Caco-2 (cell line): ENCODE results near the gene SUMO3. TPM values are rescaled to one million over a fixed set of nuclear protein-coding genes. Genes with fewer than 3 reads are reported as not detected.

ENCODE experiments used
- BruUV-seq: library from RNA; stranded (reverse); fragments of 400-500 nt; replicated peaks from 2 replicates; lab custom pipeline; 2021; lab: Mats Ljungman, UMichigan
- CTCF ChIA-PET: fragments of 300-600 bp; sonication (Branson Sonifier 250); formaldehyde crosslinking; loops from one replicate; lab custom pipeline; 2022; ENCODE audit warnings: antibody characterized with exemption; lab: Charles Lee
- POLR2A ChIA-PET: fragments of 300-600 bp; sonication (Branson Sonifier 250); formaldehyde crosslinking; loops from one replicate; lab custom pipeline; 2022; ENCODE audit warnings: antibody characterized with exemption; lab: Charles Lee
- DNase-seq, 2 experiments: peaks; one replicate each; pipeline versions ENCODE4 v3.0.0 to v3.0.0-alpha.2; 2020 to 2022
- H3K27me3 ChIP-seq: replicated peaks from 2 replicates; pipeline ENCODE4 v1.6.0; 2011; ENCODE audit warnings: low read length; ENCODE audit not compliant: control insufficient read depth, insufficient read depth
- H3K36me3 ChIP-seq: 2 replicates; pipeline ENCODE4 v1.5.1; 2011; ENCODE audit warnings: low read length; ENCODE audit not compliant: control insufficient read depth, insufficient read depth
- H3K4me1 ChIP-seq: fragments of 250-450 bp; sonication (Bioruptor Pico); 2 replicates; pipeline ENCODE4 v1.5.1; 2020; ENCODE audit warnings: mild to moderate bottlenecking
- H3K4me3 ChIP-seq: 2 replicates; pipeline ENCODE4 v1.5.1; 2011; ENCODE audit warnings: low read depth, mild to moderate bottlenecking, control low read depth, low read length
- H3K9me3 ChIP-seq: fragments of 250-450 bp; sonication (Bioruptor Pico); 2 replicates; pipeline ENCODE4 v1.5.1; 2020; ENCODE audit warnings: mild to moderate bottlenecking, moderate library complexity
- H3K27ac Mint-ChIP-seq: one replicate; pipeline ENCODE4 v1.8.0; 2022; ENCODE audit warnings: mixed read lengths; ENCODE audit not compliant: unreplicated experiment
- H3K27me3 Mint-ChIP-seq: one replicate; pipeline ENCODE4 v1.8.0; 2022; ENCODE audit warnings: mixed read lengths; ENCODE audit not compliant: insufficient read depth, unreplicated experiment
- H3K36me3 Mint-ChIP-seq: one replicate; pipeline ENCODE4 v1.8.0; 2022; ENCODE audit warnings: mild to moderate bottlenecking, mixed read lengths; ENCODE audit not compliant: insufficient read depth, unreplicated experiment
- H3K4me1 Mint-ChIP-seq: one replicate; pipeline ENCODE4 v1.8.0; 2022; ENCODE audit warnings: low read depth, mixed read lengths; ENCODE audit not compliant: unreplicated experiment
- H3K4me3 Mint-ChIP-seq: one replicate; pipeline ENCODE4 v1.8.0; 2022; ENCODE audit warnings: mild to moderate bottlenecking, moderate library complexity, mixed read lengths; ENCODE audit not compliant: unreplicated experiment
- H3K9me3 Mint-ChIP-seq: one replicate; pipeline ENCODE4 v1.8.0; 2022; ENCODE audit warnings: mixed read lengths; ENCODE audit not compliant: unreplicated experiment
- intact Hi-C: fragments of 100-400 bp; cut with micrococcal nuclease; formaldehyde crosslinking; loops from one replicate; pipeline ENCODE4 v1.10.0; 2022; ENCODE audit not compliant: unreplicated experiment
- total RNA-seq: library from RNA; stranded (reverse); gene quantifications from 2 replicates; pipeline ENCODE4 v1.2.3, GENCODE V29; 2022
- TF ChIP-seq, protein P1 (sequence below), 2 experiments: fragments of 200-600 bp in 1 of 2; IDR thresholded peaks; 1 replicate in 1 of 2; 2 replicates in 1 of 2; pipeline versions ENCODE4 v1.5.1 to v1.8.0; 2011 to 2022; ENCODE audit warnings: antibody characterized with exemption in 1 of 2, control low read depth in 1 of 2, inconsistent platforms in 1 of 2, low read depth in 1 of 2, low read length in 1 of 2, mild to moderate bottlenecking in 1 of 2, moderate library complexity in 1 of 2; ENCODE audit not compliant: insufficient read depth in 1 of 2, severe bottlenecking in 1 of 2, unreplicated experiment in 1 of 2

The SUMO3 gene
- total RNA-seq, 1 experiment from 2014 or later = 118 TPM

- H3K9me3 Mint-ChIP-seq = no peaks in the 10 kb centered on the region
- no peaks in the 10 kb centered on the region for H3K9me3 ChIP-seq
- no peak overlapping the region for H3K4me3 ChIP-seq
- no TSS peak for BruUV-seq
- no peaks in the 10 kb centered on the region for H3K27me3 Mint-ChIP-seq
- H3K4me3 Mint-ChIP-seq = no peak overlapping the region
- H3K27me3 ChIP-seq = no peaks in the 10 kb centered on the region
- TF ChIP-seq, protein P1, sequence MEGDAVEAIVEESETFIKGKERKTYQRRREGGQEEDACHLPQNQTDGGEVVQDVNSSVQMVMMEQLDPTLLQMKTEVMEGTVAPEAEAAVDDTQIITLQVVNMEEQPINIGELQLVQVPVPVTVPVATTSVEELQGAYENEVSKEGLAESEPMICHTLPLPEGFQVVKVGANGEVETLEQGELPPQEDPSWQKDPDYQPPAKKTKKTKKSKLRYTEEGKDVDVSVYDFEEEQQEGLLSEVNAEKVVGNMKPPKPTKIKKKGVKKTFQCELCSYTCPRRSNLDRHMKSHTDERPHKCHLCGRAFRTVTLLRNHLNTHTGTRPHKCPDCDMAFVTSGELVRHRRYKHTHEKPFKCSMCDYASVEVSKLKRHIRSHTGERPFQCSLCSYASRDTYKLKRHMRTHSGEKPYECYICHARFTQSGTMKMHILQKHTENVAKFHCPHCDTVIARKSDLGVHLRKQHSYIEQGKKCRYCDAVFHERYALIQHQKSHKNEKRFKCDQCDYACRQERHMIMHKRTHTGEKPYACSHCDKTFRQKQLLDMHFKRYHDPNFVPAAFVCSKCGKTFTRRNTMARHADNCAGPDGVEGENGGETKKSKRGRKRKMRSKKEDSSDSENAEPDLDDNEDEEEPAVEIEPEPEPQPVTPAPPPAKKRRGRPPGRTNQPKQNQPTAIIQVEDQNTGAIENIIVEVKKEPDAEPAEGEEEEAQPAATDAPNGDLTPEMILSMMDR (IDR thresholded peaks at IDR 0.05; ENCODE audit: insufficient read depth in 1 of 2, low read depth in 1 of 2, low read length in 1 of 2, severe bottlenecking in 1 of 2, unreplicated experiment in 1 of 2) = no peak
- CTCF ChIA-PET = no interaction called here
- POLR2A ChIA-PET = no interaction called here
- H3K36me3 Mint-ChIP-seq = peaks cover 18% of the 10 kb centered on the region
- peaks cover 6% of the 10 kb centered on the region for H3K4me1 Mint-ChIP-seq
- H3K4me1 ChIP-seq = peaks cover 18% of the 10 kb centered on the region
- no peaks in the 10 kb centered on the region for H3K36me3 ChIP-seq
- peak in 1 of 2 experiments; percentile 16 for DNase-seq
- no peak overlapping the region for H3K27ac Mint-ChIP-seq
- intact Hi-C loops = no loop called here
These were observed 22.9 kb upstream of the SUMO3 start for GRCh38 chr21:44840771-44841170.

- CTCF ChIA-PET = no interaction called here
- POLR2A ChIA-PET = no interaction called here
- Mint-ChIP-seq H3K4me1 (no peaks in the 10 kb centered on the region), H3K36me3 (peaks cover 8% of the 10 kb centered on the region), H3K27ac (no peak overlapping the region), H3K9me3 (no peaks in the 10 kb centered on the region), H3K27me3 (no peaks in the 10 kb centered on the region), H3K4me3 (no peak overlapping the region)
- H3K4me3 ChIP-seq = no peak overlapping the region
- no peak for DNase-seq
- intact Hi-C loops = loop anchor here (5.0 kb wide), 1 partner anchor 33 kb away; the partner anchor contains the start of gene PTTG1IP
- no peaks in the 10 kb centered on the region for H3K36me3 ChIP-seq
- H3K9me3 ChIP-seq = no peaks in the 10 kb centered on the region
- TF ChIP-seq, protein P1 (IDR thresholded peaks at IDR 0.05; ENCODE audit: insufficient read depth in 1 of 2, low read depth in 1 of 2, low read length in 1 of 2, severe bottlenecking in 1 of 2, unreplicated experiment in 1 of 2) = no peak
- peaks cover 10% of the 10 kb centered on the region for H3K4me1 ChIP-seq
- H3K27me3 ChIP-seq = no peaks in the 10 kb centered on the region
- no TSS peak for BruUV-seq
These were observed 21.1 kb upstream of the SUMO3 start for GRCh38 chr21:44838951-44839350.

- Mint-ChIP-seq H3K9me3 (no peaks in the 10 kb centered on the region), H3K4me3 (no peak overlapping the region), H3K27ac (no peak overlapping the region), H3K4me1 (no peaks in the 10 kb centered on the region), H3K27me3 (no peaks in the 10 kb centered on the region), H3K36me3 (peaks cover 4% of the 10 kb centered on the region)
- Histone ChIP-seq H3K27me3 (no peaks in the 10 kb centered on the region), H3K4me1 (peaks cover 10% of the 10 kb centered on the region), H3K36me3 (no peaks in the 10 kb centered on the region), H3K9me3 (no peaks in the 10 kb centered on the region), H3K4me3 (no peak overlapping the region)
- TF ChIP-seq, protein P1 (IDR thresholded peaks at IDR 0.05; ENCODE audit: insufficient read depth in 1 of 2, low read depth in 1 of 2, low read length in 1 of 2, severe bottlenecking in 1 of 2, unreplicated experiment in 1 of 2) = no peak
- ChIA-PET POLR2A (no interaction called here), CTCF (interaction anchor here (0.7 kb wide), 1 partner anchor 37 kb away, joined by 3 read pairs; no protein-coding TSS in a partner anchor)
- DNase-seq = no peak
- intact Hi-C loops = loop anchor here (5.0 kb wide), 1 partner anchor 34 kb away; the partner anchor contains the start of gene PTTG1IP
- BruUV-seq = no TSS peak
These were observed 20.4 kb upstream of the SUMO3 start for GRCh38 chr21:44838039-44838895.
